ENCODE data around the gene KLF11.

- no peak for TF ChIP-seq POLR2A (IDR thresholded peaks at IDR 0.05)
- no peak for TF ChIP-seq CTCF (IDR thresholded peaks at IDR 0.05)
- no peak for TF ChIP-seq EP300 (IDR thresholded peaks at IDR 0.05)
These were observed 20.2 kb upstream of the KLF11 start for GRCh38 chr2:10022966-10023662.

All from ovary (tissue), 3 donors.